ENCODE measurements around the gene SUSD4.

- TF ChIP-seq SUZ12 (IDR thresholded peaks at IDR 0.05; ENCODE audit: extremely low read depth, insufficient read depth, insufficient read length), result no peak
- no peak for TF ChIP-seq ZNF274 (IDR thresholded peaks at IDR 0.05; ENCODE audit: low read depth, low read length)
- no peak for TF ChIP-seq YY1 (IDR thresholded peaks at IDR 0.05; ENCODE audit: insufficient read depth, insufficient read length)
Observed at GRCh38 chr1:223222377-223222776, 141.6 kb downstream of the SUSD4 start.
